NCI-H524 (cell line): ENCODE measurements around the gene DPP9.
"Not testable (repeated sequence)": the region's sequence is repeated elsewhere in the genome, so short reads cannot be mapped to it uniquely, and the experiment has no call there.

Experiments used
- DNase-seq, 2 experiments: peaks; one replicate each; lab custom pipeline; 2025; lab: John Stamatoyannopoulos, UW

DPP9 gene

DNA sequence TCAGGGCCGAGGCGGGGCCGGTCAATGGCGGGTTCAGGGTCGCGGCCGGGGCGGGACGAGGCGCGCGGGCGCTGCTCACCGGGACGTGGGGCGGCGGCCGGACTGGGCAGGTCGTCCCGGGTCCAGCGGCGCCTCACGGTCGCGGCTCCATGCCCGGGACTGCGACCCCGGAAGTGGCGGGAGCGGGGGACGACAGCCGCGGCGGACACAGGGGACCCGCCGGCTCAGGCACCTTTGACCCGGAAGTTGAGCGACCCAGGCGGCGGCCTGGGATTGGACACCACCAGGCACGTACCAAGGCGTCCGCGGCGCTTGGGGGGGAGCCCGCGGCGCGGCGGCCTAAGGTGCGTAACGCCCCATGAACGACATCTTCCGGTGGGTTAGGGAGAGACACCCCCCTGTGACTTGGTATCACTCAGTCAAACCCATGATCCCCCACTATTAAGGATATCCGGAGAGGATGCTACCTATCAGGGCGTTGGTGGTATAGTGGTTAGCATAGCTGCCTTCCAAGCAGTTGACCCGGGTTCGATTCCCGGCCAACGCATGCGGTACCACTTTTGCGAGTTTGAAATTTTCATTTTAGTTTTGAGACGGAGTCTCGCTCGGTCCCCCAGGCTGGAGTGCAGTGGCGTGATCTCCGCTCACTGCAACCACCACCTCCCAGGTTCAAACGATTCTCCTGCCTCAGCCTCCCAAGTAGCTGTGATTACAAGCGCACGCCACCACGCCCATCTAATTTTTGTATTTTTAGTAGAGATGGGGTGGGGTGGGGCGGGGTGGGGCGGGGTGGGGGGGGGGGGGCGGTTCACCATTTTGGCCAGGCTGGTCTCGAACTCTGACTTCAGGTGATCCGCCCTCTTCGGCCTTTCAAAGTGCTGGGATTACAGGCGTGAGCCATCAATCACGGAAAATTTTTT, at the start of gene DPP9:
Gene DPP9 (minus strand): TSS at position 248 of the 920 bp plus-strand sequence. CDS start 3,936 bp downstream, outside the sequence.
- DNase-seq: peak; percentile 99 to 100

DNA sequence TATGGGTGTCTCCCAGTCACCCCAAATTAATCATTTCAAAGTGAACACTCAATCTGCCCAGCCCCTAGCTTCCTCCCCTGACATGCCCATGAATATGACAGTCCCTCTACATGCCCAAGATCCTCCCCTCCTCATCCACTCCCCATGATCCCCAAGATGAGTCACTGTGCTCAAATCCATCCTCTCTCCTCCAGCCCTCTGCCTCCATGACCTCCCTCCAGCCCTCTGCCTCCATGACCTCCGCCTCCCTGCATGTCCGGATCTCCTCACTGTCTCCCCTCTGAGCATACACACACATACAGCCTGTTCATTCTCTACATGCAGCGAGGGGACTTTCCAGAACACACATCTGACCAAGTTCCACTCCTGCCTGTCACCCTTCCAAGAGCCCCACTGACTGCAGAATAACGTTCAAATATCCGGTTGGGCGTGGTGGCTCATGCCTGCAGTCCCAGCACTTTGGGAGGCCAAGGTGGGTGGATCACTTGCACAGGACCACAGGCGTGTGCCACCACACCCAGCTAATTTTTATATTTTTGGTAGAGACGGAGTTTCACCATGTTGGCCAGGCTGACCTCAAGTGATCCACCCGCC, 49.5 kb upstream of the DPP9 start:
- DNase-seq: no peak

DNA sequence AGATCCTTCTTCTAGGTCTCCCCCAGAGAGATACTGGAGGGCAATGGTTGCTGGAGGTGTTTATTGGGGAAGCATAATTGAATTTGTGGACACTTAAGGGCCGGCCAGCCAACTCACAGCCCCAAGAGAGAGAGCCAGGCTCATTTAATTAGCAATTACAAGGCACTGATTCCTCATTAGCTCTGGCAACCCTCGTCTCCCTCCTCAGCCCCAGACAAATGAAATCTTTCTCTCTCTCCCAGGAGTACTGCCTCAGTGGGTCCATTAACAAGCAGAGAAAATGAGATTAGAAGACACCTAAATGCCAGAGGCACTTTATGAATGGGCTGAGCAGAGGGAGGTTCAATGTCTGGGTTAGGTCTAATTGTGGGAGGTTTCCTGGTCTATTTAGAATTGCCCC, 48.9 kb upstream of the DPP9 start:
- DNase-seq: no peak

DNA sequence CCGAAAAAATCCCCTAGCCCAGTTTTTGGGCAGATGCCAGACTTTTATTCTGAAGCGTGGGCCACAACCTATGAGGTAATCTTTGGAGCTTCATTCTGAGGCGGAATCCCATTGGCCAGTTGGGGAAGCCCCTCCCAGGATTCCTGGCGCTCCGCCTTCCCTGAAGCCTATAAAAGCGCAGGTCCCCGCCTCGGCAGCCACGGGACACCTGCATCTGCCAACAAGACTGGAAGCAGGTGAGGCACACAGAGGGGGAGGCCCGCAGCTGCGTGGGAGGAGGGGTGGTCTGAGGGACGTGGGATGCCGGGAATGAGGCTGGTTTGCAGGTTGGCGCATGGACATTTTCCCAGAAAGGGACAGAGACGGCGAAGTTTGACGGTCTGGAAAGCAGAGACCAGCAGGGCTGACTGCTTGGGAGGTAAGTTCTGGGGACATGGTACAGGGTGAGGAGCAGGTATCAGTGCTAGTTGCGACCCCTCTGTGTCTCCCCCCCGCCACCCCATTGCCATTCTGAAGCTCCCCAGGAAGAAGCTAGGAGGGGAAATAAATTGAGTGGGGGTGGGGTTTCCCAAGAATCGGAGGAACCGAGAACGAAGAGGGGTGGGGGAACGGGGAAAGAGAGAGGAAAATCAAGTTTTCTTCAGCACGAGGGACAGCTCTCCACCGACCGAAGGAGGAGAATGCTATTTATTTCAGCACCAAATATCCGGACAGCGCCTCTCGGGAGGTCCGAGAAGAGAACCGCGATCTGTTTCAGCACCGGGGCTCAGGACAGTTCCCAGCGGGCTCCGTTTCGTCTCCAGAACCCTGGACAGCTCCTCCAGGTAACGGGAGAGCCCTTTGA, 45.5 kb upstream of the DPP9 start:
- peak; percentile 93 to 98 for DNase-seq

DNA sequence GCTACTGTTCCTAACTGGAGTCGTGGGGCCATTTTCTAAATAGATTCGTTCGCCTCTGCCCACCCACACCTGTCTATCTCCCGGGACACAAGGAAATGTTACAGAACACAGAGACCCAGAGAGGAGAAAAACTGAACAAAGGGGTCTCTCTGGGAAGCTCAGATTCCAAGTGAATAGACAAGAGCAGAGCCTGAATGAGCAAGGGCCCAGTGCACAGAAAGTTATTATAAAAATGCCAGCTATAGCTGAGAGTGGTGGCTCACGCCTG, 40.7 kb upstream of the DPP9 start:
- no peak for DNase-seq

DNA sequence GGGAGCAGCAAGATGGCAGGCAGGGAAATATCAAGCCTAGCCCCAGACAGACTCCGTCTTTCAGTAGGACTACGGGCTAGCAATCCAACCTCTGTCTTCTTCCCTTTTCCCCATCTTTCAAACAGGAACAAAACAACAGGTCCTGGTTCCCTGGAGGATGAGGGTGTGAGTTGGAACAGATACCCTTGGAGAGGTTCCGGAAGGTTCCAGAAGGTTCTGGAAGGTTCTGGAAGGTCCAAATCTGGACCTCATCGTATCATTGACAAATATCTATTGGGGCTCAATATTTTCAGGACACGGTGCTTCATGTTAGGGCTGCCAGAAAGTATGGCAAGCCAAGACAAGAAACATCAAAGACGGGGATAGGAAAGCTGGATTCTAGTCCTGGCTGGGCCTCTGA, 39.4 kb upstream of the DPP9 start:
- no peak for DNase-seq

DNA sequence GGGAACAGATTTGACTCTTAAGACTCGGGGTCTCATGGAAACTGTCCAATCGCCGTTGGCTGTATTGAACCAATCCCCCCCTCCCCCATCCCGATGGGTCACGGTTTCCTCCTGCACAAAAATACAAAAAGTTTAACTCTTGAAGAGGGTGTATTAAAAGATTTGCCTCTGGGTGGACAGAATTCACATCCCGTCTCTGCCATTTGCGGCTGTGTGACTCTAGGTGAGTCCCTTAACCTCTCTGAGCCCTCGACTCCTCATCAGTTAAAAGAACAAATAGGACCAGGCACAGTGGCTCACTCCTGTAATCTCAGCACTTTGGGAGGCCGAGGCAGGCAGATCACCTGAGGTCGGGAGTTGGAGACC, 36.6 kb upstream of the DPP9 start:
- no peak for DNase-seq

DNA sequence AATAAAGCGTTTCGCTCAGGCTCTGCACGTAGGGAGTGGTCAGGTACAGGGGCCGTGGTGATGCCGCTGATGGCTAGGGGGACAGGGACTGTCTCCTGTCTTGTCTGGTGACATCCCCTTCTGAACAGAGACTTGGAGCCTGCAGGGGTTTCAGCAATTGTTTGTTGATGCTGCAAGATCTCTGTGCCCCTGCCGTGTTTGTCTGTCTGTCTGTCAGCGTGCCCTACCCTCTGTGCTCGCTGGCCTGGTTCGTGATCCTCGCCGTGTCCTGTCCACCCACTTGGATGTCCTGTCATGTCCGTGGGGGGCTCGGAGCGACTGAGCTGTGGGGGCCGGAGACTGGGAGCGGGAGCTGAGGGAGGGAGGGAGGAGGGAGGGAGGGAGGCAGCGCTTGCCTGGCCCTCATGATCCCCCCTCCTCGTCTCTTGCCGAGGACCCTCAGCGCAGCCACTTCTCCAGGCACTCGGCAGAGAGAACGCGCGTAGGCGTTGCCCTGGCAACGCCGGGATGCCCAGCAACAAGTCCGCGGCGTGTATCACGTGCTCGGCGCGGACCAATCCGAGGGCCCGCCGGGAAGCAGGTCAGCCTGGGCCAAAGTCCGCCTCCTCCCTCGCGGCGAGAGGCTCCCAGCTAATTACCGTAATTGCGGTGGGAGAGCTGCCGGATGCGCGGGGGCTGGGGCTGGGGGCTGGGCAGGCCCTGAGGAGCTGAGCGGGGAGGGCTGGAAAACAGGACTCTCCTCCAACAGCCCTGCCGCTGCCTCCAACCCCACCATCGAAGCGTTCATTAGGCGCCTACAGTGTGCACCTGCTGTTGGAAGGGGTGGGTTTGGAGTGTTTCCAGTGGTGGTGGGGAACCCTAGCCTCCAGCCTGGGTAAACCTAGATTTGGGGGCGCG, 36.0 kb upstream of the DPP9 start:
- peak; percentile 95 to 99 for DNase-seq

DNA sequence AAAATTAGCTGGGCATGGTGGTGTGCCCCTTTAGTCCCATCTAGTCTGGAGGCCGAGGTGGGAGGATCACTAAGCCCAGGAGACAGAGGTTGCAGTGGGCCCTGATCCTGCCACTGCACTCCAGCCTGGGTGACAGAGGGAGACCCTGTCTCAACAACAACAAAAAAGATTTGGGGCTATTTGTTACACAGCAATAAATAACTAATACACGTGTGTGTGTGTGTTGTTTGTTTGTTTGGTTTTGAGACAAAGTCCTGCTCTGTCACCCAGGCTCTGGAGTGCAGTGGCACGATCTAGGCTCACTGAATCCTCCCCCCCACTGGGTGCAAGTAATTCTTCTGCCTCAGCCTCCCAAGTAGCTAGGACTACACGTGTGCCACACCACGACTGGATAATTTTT, 35.0 kb upstream of the DPP9 start:
- DNase-seq: no peak

DNA sequence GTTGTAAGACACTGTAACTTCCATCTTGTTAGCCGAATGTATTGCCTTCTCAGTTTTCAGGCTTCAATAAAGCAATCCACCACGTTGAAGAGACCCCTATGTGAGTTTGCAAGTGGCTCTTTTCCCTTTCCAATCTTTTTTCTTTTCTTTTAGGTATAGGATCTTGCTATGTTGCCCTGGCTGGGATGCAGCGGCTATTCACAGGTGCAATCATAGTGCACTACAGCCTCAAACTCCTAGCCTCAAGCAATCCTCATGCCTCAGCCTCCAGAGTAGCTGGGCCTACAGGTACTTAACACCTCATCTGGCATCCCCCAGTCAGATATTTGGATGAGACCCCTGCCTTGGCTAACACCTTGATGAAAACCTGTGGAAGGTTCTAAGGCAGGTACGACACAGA, 34.4 kb upstream of the DPP9 start:
- DNase-seq: no peak

DNA sequence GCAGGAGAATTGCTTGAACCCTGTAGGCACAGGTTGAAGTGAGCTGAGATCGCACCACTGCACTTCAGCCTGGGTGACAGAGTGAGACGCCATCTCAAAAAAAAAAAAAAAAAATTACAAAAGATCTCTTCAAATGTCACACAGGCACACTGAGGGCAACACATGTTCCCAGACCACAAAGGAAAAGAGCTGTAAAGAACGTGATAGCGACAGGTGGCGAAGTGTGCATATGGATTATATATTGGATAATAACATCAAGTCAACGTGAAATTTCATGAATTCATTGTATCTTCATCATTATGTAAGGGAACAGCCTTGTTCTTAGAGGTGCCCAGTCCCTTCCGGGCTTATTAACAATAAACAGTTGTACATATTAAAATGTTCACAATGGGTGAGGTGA, 31.8 kb upstream of the DPP9 start:
- DNase-seq: no peak

DNA sequence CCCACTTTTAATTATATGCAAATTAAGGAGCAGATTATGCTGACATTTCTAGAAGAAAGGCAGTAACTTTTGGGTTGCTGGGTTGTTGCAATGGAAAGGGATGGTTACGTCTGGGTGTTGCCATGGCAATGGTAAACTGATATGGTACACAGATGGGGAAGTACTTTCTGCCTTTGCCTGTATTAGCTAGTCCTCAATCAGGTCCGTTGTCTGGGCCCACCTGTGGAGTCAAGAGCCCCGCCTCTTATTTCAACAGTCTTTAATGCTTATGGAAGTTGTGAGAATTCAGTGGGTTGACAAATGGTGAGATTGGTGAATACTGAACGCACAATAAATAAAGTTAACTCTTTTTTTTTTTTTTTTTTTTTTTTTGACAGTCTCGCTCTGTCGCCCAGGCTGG, 30.6 kb upstream of the DPP9 start:
- peak; percentile 82 to 97 for DNase-seq

DNA sequence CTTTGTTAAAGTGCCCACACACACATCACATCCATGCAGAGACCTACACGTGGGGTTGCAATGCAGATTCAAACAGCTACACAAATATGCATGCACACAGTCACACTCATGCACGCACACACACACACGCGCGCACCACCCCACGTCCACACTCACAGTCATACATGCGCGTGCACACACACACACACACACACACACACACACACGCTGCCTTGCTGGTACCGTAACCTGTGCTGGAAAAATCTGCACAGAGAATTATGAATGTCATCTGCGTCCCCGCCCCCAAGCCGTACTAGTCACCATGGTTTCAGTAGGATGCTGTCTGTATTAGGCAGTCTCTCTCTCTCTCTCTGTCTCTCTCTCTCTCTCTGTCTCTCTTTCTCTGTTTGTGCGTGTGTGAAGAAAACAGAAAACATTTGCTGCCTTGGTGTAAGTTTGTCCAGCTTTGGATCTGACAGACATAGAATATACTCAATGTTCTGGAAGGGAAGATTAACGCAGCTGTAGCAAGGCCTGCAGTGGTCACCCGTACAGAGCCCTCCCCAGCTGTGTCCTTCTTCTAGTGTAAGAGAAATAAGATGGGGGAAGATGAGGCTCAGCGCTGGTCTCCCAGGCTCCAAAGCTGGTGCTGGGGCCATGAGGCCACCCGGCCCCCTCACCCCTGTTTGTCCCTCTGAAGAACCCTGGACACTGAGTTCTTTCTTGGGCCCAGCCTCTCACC, 26.4 kb upstream of the DPP9 start:
- no peak for DNase-seq

DNA sequence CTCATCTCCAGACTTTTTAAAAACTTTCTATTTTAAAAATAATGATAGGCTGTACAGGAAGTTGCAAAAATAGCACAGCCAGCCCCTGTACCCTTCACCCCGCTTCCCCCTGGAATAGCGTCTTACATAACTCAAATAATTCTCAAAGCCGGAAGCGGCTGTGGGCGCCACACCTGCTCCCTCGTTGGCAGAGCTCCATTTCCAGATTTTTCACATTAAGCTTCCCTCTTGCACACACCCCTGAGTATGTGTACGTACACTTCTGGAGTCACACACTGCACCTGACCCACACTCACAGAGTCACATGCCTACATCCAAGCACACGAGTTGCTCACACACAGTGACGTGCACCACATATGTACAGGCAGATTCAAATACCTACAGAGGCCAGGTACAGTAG, 24.9 kb upstream of the DPP9 start:
- no peak for DNase-seq

DNA sequence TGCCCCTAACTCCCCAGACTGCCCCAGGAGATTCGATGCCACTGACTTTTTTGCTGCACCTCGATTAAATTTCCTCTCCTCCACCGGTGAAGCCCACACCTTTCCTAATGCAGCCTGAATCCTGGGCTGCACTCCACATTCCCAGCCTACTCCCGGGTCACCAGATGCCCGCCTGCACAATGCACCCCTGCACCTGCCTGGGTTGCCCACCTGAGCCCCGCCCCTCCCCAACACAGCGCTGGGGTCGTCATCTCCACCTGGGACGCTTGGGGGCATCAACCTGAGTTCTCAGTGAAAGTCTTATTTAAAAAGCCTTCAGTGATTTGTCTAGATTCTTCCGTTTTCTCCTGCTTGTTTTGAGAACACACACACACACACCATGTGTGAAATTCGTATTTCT, 24.5 kb upstream of the DPP9 start:
- DNase-seq: no peak

DNA sequence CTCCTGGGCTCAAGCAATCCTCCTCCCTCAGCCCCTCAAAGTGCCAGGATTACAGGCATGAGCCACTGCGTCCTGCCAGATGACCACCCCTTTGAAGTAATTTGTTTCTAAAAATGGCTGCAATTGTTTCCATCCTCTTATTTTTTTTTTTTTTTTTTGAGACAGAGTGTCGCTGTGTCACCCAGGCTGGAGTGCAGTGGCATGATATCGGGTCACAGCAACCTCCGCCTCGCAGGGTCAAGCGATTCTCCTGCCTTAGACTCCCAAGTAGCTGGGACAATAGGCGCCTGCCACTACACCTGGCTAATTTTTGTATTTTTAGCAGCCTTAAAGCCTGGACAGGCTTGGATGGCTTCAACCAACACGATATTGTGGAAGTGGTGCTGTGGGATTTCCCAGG, 22.3 kb upstream of the DPP9 start:
- no peak for DNase-seq

DNA sequence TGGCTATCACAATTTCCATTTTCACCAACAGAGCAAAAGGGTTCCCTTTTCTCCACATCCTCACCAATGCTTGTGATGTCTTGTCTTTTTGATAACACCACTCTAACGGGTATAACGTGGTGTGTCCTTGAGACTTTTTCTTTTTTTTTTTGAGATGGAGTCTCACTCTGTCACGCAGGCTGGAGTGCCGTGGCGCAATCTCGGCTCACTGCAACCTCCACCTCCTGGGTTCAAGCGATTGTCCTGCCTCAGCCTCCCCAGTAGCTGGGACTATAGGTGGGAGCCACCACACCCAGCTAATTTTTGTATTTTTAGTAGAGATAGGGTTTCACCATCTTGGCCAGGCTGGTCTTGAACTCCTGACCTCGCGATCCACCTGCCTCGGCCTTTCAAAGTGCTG, 21.5 kb upstream of the DPP9 start:
- DNase-seq: not testable (repeated sequence)

DNA sequence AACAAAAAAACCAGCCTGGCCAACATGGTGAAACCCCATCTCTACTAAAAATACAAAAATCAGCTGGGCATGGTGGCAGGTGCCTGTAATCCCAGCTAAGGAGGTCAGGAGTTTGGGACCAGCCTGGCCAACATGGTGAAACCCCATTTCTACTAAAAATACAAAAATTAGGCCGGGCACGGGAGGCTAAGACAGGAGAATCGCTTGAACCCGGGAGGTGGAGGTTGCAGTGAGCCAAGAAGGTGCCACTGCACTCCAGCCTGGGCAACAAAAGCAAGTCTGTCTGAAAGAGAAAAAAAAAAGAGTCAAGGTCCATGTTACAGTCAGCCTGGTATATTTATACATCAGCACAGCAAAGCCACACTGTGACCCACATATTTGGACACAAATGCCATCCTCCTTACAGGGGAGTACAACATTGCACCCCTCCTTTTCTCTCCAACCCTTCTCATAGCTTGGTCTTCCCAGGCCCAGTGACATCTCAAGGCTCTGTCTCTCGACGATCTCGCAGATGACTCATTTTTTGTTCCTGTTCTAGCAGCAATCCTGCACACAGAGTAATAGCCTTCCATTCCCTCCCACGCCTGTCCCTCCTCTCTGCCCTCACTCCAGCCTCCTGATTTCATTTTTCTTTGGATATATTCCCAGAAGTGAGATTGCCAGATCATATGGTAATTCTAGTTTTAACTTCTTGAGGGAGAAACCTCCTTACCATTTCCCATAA, 21.0 kb upstream of the DPP9 start:
- no peak for DNase-seq

DNA sequence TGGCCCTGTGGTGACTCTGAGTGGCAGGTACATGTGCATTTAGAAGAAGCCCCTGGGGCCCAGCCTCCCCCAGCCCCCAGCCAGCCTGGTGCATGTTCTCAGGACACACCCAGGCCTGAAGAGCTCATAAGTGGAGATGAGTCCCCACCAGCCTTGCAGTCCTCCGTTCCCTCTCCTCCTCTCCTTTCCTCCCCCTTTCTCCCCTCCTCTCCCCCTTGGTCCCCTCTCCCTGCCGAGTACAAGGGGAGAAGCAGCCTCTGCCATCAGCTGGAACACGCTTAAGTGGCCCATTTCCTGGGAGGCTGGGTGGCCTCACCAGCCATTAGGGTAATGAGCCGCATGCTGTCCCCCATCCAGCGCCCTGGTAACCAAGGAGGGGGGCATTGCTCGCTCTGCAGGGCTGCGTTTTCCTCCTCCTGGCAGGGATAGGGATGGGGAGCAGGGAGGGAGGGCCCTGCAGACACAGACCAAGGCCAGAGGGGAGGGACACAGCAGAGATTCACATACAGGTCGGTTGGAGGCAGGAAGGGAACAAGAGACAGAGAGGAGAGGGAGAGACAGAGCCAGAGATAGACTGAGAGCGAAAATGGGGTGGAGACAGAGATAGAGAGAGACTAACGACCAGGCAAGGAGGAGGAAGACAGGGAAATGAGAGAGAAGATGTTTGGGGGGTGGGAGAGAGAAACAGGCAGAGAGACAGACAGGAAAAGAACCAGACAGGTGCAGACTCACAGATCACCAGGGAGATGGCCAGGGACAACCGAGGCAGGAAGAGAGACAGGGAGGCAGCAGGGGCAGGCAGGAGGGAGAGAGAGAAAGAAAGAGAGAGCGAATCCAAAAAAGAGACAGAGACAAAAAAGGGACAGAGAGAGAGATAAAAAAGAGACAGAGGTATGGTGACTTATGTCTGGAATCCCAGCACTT, 19.3 kb upstream of the DPP9 start:
- peak; percentile 21 to 74 for DNase-seq

DNA sequence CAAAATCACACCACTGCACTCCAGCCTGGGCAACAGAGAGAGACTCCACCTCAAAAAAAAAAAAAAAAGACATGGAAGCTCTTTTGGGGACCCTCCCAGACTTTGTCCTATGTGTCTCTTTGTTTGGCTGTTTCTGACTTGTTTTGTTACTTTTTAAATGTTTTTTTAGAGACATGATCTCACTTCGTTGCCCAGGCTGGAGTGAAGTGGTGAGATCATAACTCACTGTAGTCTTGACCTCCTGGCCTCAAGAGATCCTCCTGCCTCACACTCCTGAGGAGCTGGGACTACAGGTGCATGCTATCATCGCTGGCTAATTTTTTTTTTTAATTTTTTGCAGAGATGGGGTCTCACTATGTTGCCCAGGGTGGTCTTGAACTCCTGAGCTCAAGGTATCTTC, 16.4 kb upstream of the DPP9 start:
- no peak for DNase-seq
